ENCODE data around the gene ASMTL.

GRCh38 chrX:1483843-1484637 lies 31.3 kb upstream of the ASMTL start:
- no peak for TF ChIP-seq CTCF (IDR thresholded peaks at IDR 0.05)
- TF ChIP-seq POLR2A (IDR thresholded peaks at IDR 0.05) = no peak

Data from right lobe of liver (tissue), 4 donors.